Activated T-cell treated with anti-CD3 and anti-CD28 coated beads, Interleukin-2, amount 50 U/mL, for 4 hours (primary cell): Measurements from ENCODE around the gene SPSB3. TPM values are rescaled to one million over a fixed set of nuclear protein-coding genes. Genes with fewer than 3 reads are reported as not detected.

Experiments used
- ATAC-seq, 2 donors: fragments of 200-7000 bp; cut with Tn5 transposase; one replicate each; pipeline ENCODE4 v1.10.0; 2021
- DNase-seq: peaks from one replicate; pipeline ENCODE4 v3.0.0-alpha.2; 2020
- H3K27me3 Mint-ChIP-seq: one replicate; pipeline ENCODE4 v1.8.0; 2021; ENCODE audit warnings: low read depth, mixed read lengths
- H3K36me3 Mint-ChIP-seq: one replicate; pipeline ENCODE4 v1.8.0; 2022; ENCODE audit warnings: mixed read lengths; ENCODE audit not compliant: insufficient read depth
- H3K4me1 Mint-ChIP-seq: one replicate; pipeline ENCODE4 v1.8.0; 2021; ENCODE audit warnings: low read depth, mixed read lengths
- H3K4me3 Mint-ChIP-seq: one replicate; pipeline ENCODE4 v1.8.0; 2021; ENCODE audit warnings: mild to moderate bottlenecking, moderate library complexity, mixed read lengths
- H3K9me3 Mint-ChIP-seq: one replicate; pipeline ENCODE4 v1.8.0; 2021; ENCODE audit warnings: mixed read lengths
- total RNA-seq, 3 donors: library from RNA; stranded (reverse); gene quantifications; one replicate each; pipeline ENCODE4 v1.2.1, GENCODE V29; 2021

Gene SPSB3
- total RNA-seq, 3 donors from 2014 or later, result 15.5 to 20.8 (median 16.8) TPM

- Mint-ChIP-seq H3K4me1 (peaks cover 12% of the 10 kb centered on the region), H3K36me3 (peaks cover 10% of the 10 kb centered on the region), H3K9me3 (no peaks in the 10 kb centered on the region), H3K4me3 (no peak overlapping the region), H3K27me3 (no peaks in the 10 kb centered on the region)
- ATAC-seq, result no peak
- no peak for DNase-seq
Observed at GRCh38 chr16:1727651-1728624, 54.4 kb downstream of the SPSB3 start.

Other genes starting within 250 kb of the SPSB3 start
- gene TMEM204, start 248.9 kb downstream of the SPSB3 start, total RNA-seq, result 10 to 100 TPM; 11.7 to 16.7 (median 16.2) TPM
- 1 to 10 TPM; 5.8 to 9.1 (median 7.2) TPM for gene IFT140, start 170.5 kb downstream of the SPSB3 start, total RNA-seq
- gene CRAMP1, start 170.2 kb downstream of the SPSB3 start, total RNA-seq, result 10 to 100 TPM; 19.1 to 22.9 (median 22.1) TPM
- 10 to 100 TPM; 89.2 to 96.4 (median 92.4) TPM for gene JPT2, start 104.3 kb downstream of the SPSB3 start, total RNA-seq
- gene MAPK8IP3, start 76.4 kb downstream of the SPSB3 start, total RNA-seq, result 10 to 100 TPM; 76.3 to 89.4 (median 78.1) TPM
- gene NME3, start 11.0 kb downstream of the SPSB3 start, total RNA-seq, result 10 to 100 TPM; 37.2 to 37.6 (median 37.4) TPM
- 10 to 100 TPM; 30.4 to 39.1 (median 35.7) TPM for gene EME2, start 9.8 kb downstream of the SPSB3 start, total RNA-seq
- 100 to 1,000 TPM; 223 to 288 (median 265) TPM for gene MRPS34, start 9.4 kb downstream of the SPSB3 start, total RNA-seq
- gene NUBP2, start 389 bp upstream of the SPSB3 start, total RNA-seq, result 100 to 1,000 TPM in 1 of 3 donors, 10 to 100 TPM in 2; 85.7 to 101 (median 94.7) TPM
- under 1 TPM in 1 of 3 donors, not detected in 2; 0.18 TPM for gene IGFALS, start 11.1 kb upstream of the SPSB3 start, total RNA-seq
- gene HAGH, start 44.3 kb upstream of the SPSB3 start, total RNA-seq, result 10 to 100 TPM; 34.4 to 45.9 (median 35.3) TPM
- 10 to 100 TPM; 22.8 to 27.9 (median 24.0) TPM for gene FAHD1, start 44.6 kb upstream of the SPSB3 start, total RNA-seq
- gene MEIOB, start 89.6 kb upstream of the SPSB3 start, total RNA-seq, result under 1 TPM; 0.24 to 0.34 (median 0.28) TPM
- not detected for gene HS3ST6, start 135.8 kb upstream of the SPSB3 start, total RNA-seq
- 10 to 100 TPM; 16.8 to 19.4 (median 17.6) TPM for gene MSRB1, start 160.6 kb upstream of the SPSB3 start, total RNA-seq
- gene RPL3L, start 172.1 kb upstream of the SPSB3 start, total RNA-seq, result not detected
- 100 to 1,000 TPM; 115 to 143 (median 117) TPM for gene NDUFB10, start 177.0 kb upstream of the SPSB3 start, total RNA-seq
- gene RPS2, start 182.3 kb upstream of the SPSB3 start, total RNA-seq, result 1,000 to 10,000 TPM; 5,588 to 5,699 (median 5,621) TPM
- under 1 TPM in 2 of 3 donors, not detected in 1; 0.40 to 0.42 TPM for gene RNF151, start 184.3 kb upstream of the SPSB3 start, total RNA-seq
- gene TBL3, start 189.5 kb upstream of the SPSB3 start, total RNA-seq, result 100 to 1,000 TPM; 146 to 159 (median 156) TPM
- gene NOXO1, start 198.9 kb upstream of the SPSB3 start, total RNA-seq, result under 1 TPM in 1 of 3 donors, not detected in 2; 0.35 TPM
- gene GFER, start 201.6 kb upstream of the SPSB3 start, total RNA-seq, result 10 to 100 TPM; 34.9 to 50.0 (median 47.2) TPM
- 1 to 10 TPM; 2.7 to 4.3 (median 3.5) TPM for gene SYNGR3, start 207.4 kb upstream of the SPSB3 start, total RNA-seq
- gene ZNF598, start 227.2 kb upstream of the SPSB3 start, total RNA-seq, result 100 to 1,000 TPM; 118 to 127 (median 126) TPM
- 10 to 100 TPM in 2 of 3 donors, 1 to 10 TPM in 1; 9.2 to 19.0 (median 13.1) TPM for gene NPW, start 237.2 kb upstream of the SPSB3 start, total RNA-seq
- gene NHERF2, start 244.3 kb upstream of the SPSB3 start, total RNA-seq, result 1 to 10 TPM; 2.0 to 4.4 (median 2.0) TPM